Spleen (tissue), 11 donors: ENCODE results near the gene MAU2. TPM values are rescaled to one million over a fixed set of nuclear protein-coding genes. Genes with fewer than 3 reads are reported as not detected.
"Not testable (repeated sequence)": the region's sequence is repeated elsewhere in the genome, so short reads cannot be mapped to it uniquely, and the experiment has no call there.

Source experiments
- DNase-seq: peaks from one replicate; pipeline ENCODE4 v3.0.0-alpha.2; 2020
- H3K27ac ChIP-seq, 8 donors: fragments of 200-600 bp; sonication (generic) in 7 of 8; 1 replicate in 4 of 8; 2 replicates in 4 of 8; pipeline versions ENCODE4 v1.5.0 to v1.8.0; 2016 to 2021; ENCODE audit warnings: inconsistent platforms in 4 of 8, mild to moderate bottlenecking in 4 of 8, moderate library complexity in 1 of 8
- H3K27me3 ChIP-seq, 7 donors: fragments of 200-600 bp; sonication (generic) in 6 of 7; replicated peaks in 1 of 7; 1 replicate in 4 of 7; 2 replicates in 3 of 7; pipeline versions ENCODE4 v1.5.0 to v1.8.0; 2016 to 2021; ENCODE audit warnings: inconsistent platforms in 3 of 7, mild to moderate bottlenecking in 1 of 7
- H3K36me3 ChIP-seq, 6 donors: fragments of 200-600 bp; sonication (generic) in 5 of 6; 1 replicate in 4 of 6; 2 replicates in 2 of 6; pipeline versions ENCODE4 v1.5.0 to v1.8.0; 2016 to 2021; ENCODE audit warnings: inconsistent platforms in 2 of 6
- H3K4me1 ChIP-seq, 6 donors: fragments of 200-600 bp; sonication (generic) in 5 of 6; 1 replicate in 3 of 6; 2 replicates in 3 of 6; pipeline versions ENCODE4 v1.5.0 to v1.8.0; 2016 to 2021; ENCODE audit warnings: inconsistent platforms in 3 of 6
- H3K4me3 ChIP-seq, 8 donors: fragments of 200-600 bp; sonication (generic) in 7 of 8; 1 replicate in 4 of 8; 2 replicates in 4 of 8; pipeline versions ENCODE4 v1.5.0 to v1.8.0; 2016 to 2021; ENCODE audit warnings: inconsistent platforms in 4 of 8, mild to moderate bottlenecking in 4 of 8, moderate library complexity in 2 of 8
- H3K9me3 ChIP-seq, 8 donors: fragments of 200-600 bp; sonication (generic) in 7 of 8; 1 replicate in 4 of 8; 2 replicates in 4 of 8; pipeline versions ENCODE4 v1.5.0 to v1.8.0; 2016 to 2021; ENCODE audit warnings: inconsistent platforms in 4 of 8
- CTCF ChIP-seq, 11 experiments: fragments of 200-600 bp in 7 of 11; fragments of 450-650 bp in 4 of 11; sonication (generic) in 4 of 11; IDR thresholded peaks in 8 of 11; conservative IDR thresholded peaks in 3 of 11; 1 replicate in 7 of 11; 2 replicates in 4 of 11; pipeline versions ENCODE4 v1.4.0 to v1.8.0; 2016 to 2021; ENCODE audit warnings: antibody characterized with exemption in 11 of 11, inconsistent platforms in 4 of 11, mild to moderate bottlenecking in 1 of 11
- POLR2A ChIP-seq, 3 donors: fragments of 450-650 bp; IDR thresholded peaks; one replicate each; pipeline ENCODE4 v1.5.1; 2017; ENCODE audit warnings: antibody characterized with exemption in 3 of 3, mild to moderate bottlenecking in 1 of 3
- POLR2AphosphoS5 ChIP-seq, 3 donors: sonication (generic); formaldehyde crosslinking; IDR thresholded peaks; one replicate each; pipeline ENCODE4 v1.5.1; 2017; ENCODE audit warnings: antibody characterized with exemption in 3 of 3
- WGBS, 5 donors: extraction: QIAGEN DNeasy Blood & Tissue Kit in 3 of 5; methylation state at CpG; one replicate each; pipeline versions ENCODE4 v1.1.5 to v1.1.7; 2013 to 2018; 5-methylcytosine and 5-hydroxymethylcytosine counted together
- intact Hi-C: fragments of 100-400 bp; cut with DNase I; formaldehyde crosslinking; loops from one replicate; pipeline ENCODE4 v1.15.0; 2023; ENCODE audit warnings: low total_unique reads
- polyA plus RNA-seq, 3 donors: library from polyadenylated mRNA; stranded (reverse); fragments of 200-250 nt; gene quantifications; one replicate each; pipeline ENCODE4 v1.2.1, GENCODE V29; 2013
- total RNA-seq, 7 donors: library from RNA; depleted of rRNA in 3 of 7; stranded (reverse); fragments of >200 nt in 3 of 7; fragmentation: NEBNext Ultra II Directional in 4 of 7; extraction: Animal tissue kit (Norgen Biotek cat#: 25700) in 4 of 7; gene quantifications; one replicate each; pipeline versions ENCODE4 v1.1.0 to v1.2.1, GENCODE V29; 2016 to 2021
- donor health status: healthy with polysubstance abuse.
- donor health status: DM: no; HTN: no; CAD: no; lungs with moderate emphysema.
- donor health status: DM: no; HTN: no; CAD: no.
- donor health status: Bipolar disorder and iron deficiency.
- donor health status: healthy.
- donor health status: DM: no; HTN: no; CAD: no.
- donor health status: DM: yes; HTN: yes; CAD: no.

Gene MAU2
- total and polyA plus RNA-seq, 10 donors: 12.0 to 133 (median 95.1) TPM

- H3K4me3 ChIP-seq: no peak overlapping the region
- H3K4me1 ChIP-seq: no peaks in the 10 kb centered on the region
- no peak for DNase-seq
- intact Hi-C loops: no loop called here
- TF ChIP-seq POLR2A (IDR thresholded peaks at IDR 0.05): no peak
- TF ChIP-seq POLR2AphosphoS5 (IDR thresholded peaks at IDR 0.05): peak in 1 of 3 donors; percentile 63
- WGBS, 5 donors: 88 to 96% (median 95%) methylated on average over 1 to 7 of the region's 7 CpGs
- no peaks in the 10 kb centered on the region for H3K27me3 ChIP-seq
- peaks cover 2 to 100% (median 98%) of the 10 kb centered on the region in 6 donors for H3K36me3 ChIP-seq
- H3K27ac ChIP-seq: no peak overlapping the region
- H3K9me3 ChIP-seq: no peaks in the 10 kb centered on the region
These were observed 28.7 kb downstream of the MAU2 start for GRCh38 chr19:19349365-19349764.

- WGBS, 5 donors: 96 to 99% (median 97%) methylated on average over 6 to 8 of the region's 8 CpGs
- H3K27me3 ChIP-seq, H3K4me3 ChIP-seq, intact Hi-C loops, H3K27ac ChIP-seq, H3K9me3 ChIP-seq, H3K4me1 ChIP-seq, DNase-seq: not testable (repeated sequence)
- peaks cover 2 to 100% (median 98%) of the 10 kb centered on the region in 6 donors for H3K36me3 ChIP-seq
These were observed 30.1 kb downstream of the MAU2 start for GRCh38 chr19:19350756-19351155.

GRCh38 chr19:19352823-19353222 lies 32.2 kb downstream of the MAU2 start:
- no peak for TF ChIP-seq CTCF (IDR thresholded peaks at IDR 0.05 in 8 of 11, conservative IDR thresholded peaks at IDR 0.05 in 3 of 11)
- peak in 1 of 3 donors; percentile 45 for TF ChIP-seq POLR2AphosphoS5 (IDR thresholded peaks at IDR 0.05)
- no peak overlapping the region for H3K27ac ChIP-seq
- H3K9me3 ChIP-seq: no peaks in the 10 kb centered on the region
- WGBS, 5 donors: 94 to 97% (median 95%) methylated on average over 7 to 8 of the region's 8 CpGs
- intact Hi-C loops: no loop called here
- H3K4me3 ChIP-seq: no peak overlapping the region
- peaks cover 2 to 100% (median 97%) of the 10 kb centered on the region in 6 donors for H3K36me3 ChIP-seq
- DNase-seq: no peak
- no peaks in the 10 kb centered on the region for H3K27me3 ChIP-seq
- H3K4me1 ChIP-seq: no peaks in the 10 kb centered on the region

- Histone ChIP-seq H3K27ac (no peak overlapping the region), H3K27me3 (no peaks in the 10 kb centered on the region), H3K4me1 (no peaks in the 10 kb centered on the region), H3K36me3 (peaks cover 2 to 100% (median 88%) of the 10 kb centered on the region in 6 donors), H3K9me3 (no peaks in the 10 kb centered on the region), H3K4me3 (no peak overlapping the region)
- DNase-seq: no peak
- TF ChIP-seq CTCF (IDR thresholded peaks at IDR 0.05 in 8 of 11, conservative IDR thresholded peaks at IDR 0.05 in 3 of 11): no peak
- WGBS, 5 donors: 95 to 100% (median 98%) methylated on average over 3 to 5 of the region's 5 CpGs
- intact Hi-C loops: no loop called here
These were observed 33.4 kb downstream of the MAU2 start for GRCh38 chr19:19354007-19354406.

- no peak for DNase-seq
- no peak overlapping the region for H3K27ac ChIP-seq
- 94 to 95% (median 95%) methylated on average over 2 to 11 of the region's 11 CpGs for WGBS, 5 donors
- no peak overlapping the region for H3K4me3 ChIP-seq
- intact Hi-C loops: no loop called here
- no peaks in the 10 kb centered on the region for H3K4me1 ChIP-seq
- TF ChIP-seq POLR2A (IDR thresholded peaks at IDR 0.05) (no peak), CTCF (IDR thresholded peaks at IDR 0.05 in 8 of 11, conservative IDR thresholded peaks at IDR 0.05 in 3 of 11) (no peak), POLR2AphosphoS5 (IDR thresholded peaks at IDR 0.05) (no peak)
- H3K27me3 ChIP-seq: no peaks in the 10 kb centered on the region
- H3K9me3 ChIP-seq: no peaks in the 10 kb centered on the region
- H3K36me3 ChIP-seq: peaks cover 2 to 97% (median 79%) of the 10 kb centered on the region in 6 donors
These were observed 34.3 kb downstream of the MAU2 start for GRCh38 chr19:19354932-19355331.
